Measurements from ENCODE around the gene NISCH.
A peak's percentile ranks its signal among the peaks of the same experiment; 100 is the strongest.

NISCH gene

GRCh38 chr3:52435246-52436101, 19.9 kb upstream of the NISCH start:
- no peak for DNase-seq

DNA sequence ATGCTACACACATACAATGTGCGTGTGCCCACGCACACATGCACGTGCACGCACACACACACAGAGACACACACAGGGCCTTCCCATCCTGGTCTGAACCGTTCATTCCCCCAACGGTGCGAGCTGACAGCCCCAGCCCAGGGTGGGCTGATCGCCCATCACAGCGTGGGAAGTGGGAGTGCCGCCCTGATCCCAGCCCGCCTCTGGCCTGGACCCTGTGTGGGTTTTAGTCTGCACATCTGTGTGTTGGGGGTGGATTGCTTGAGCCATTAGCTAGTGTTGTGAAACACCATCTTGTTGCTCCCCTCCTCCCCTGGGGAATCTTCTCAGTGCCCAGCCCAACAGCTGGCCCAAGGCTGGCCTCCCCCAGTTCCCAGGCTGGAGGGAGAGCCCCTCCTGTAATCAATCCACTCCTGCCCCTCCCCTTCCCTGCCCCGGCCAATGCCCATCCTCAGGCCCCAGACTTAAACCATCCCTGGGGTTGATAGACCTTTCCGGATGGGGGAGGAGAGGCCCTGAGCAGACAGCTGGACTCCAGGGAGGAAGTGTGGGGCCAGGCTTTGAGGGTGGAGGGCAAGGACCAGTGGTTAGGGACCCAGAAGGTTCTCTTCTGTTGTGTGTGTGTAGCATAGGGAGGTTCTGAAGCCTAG, 18.8 kb upstream of the NISCH start:
- DNase-seq: no peak

DNA sequence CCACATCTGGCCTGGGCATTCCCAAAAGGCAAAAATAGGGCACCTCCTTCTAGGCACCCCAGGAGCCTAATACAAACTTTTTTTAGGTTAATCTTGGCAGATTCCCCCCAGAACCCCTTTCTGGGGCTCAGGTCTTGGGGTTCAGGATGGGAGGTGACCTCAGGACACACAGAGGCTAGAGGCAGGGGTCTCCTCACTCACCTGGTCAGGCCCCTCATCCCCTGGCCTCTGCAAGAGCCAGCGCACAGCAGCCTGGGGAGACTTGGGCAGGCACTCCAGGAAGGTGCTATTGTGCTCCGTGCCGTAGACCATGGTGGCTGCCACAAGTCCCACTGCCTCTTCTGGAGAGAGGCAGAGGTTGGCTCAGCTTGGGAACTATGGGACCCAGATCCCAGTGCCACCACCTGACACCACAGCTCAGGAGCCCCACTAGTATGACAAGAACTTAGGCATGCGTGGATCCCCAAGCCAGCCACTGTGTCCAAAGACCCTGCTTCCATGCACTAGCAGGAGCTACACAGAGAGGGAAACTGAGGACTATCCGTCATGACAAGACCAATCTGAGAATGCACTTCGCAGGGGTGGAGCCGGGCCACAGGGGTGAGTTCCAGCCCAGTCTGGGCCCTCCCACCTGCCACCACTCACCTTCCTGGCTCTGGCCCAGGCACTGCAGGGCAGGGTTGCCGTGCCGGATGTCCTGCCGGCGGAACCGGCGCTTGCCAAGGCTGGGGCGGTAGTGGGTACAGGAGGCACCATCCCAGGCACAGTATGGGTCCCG, 17.9 kb upstream of the NISCH start:
- peak; percentile 21 to 61 for DNase-seq

GRCh38 chr3:52438104-52438376, 17.4 kb upstream of the NISCH start:
- DNase-seq: no peak

GRCh38 chr3:52438579-52439425, 16.6 kb upstream of the NISCH start:
- no peak for DNase-seq

DNA sequence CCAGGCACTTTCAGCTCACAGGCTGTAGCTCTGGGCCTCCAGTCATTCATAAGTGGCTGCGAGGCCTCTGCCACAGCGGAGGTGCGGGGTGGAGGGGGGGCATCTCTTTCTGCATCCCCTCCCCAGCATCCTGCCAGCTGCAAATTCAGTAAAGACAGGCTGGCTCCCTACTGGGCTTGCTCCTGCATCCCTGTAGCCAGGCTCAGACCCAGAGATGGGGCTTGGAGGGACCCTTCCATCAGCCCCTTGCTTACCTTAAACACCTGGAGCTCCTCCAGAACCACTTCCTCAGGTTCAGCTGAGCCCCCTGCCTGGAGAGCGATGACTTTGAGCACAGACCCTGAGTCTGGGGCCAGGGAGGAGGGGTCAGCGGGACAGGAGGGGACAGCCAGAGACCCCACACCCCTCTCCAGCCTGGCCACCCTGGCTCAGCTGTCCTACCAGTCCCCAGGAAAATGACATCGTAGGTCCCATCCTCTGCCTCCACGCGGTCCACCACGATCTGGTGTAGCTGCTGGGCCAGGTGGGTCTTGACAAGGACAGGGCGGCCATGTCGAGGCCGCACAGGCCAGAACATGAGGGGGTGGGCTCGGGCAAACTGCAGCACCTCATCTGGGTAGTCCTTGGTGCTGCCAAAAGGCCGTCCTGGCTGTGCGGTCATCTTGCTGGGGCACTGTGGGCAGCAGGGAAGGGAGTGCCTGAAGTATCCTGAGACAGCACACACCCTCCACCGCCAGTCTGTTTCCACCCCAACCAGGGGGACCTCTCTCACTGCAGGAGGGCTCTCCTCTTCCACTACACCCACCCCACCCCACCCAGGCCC, 15.8 kb upstream of the NISCH start:
- DNase-seq: no peak

DNA sequence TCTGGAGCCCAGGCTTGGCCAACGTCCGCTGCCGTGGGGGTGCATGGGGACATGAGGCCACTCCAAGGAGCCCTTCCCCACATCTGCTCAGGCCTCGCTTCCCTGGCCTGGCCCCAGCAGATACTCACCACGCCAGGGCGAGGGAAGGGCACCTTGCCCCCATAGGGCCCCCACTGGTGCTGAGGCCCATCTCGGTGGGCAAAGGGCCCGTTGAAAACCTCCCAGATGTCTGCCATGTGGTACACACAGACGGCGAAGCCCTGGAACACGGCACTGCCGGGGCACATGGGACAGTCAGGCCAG, 15.2 kb upstream of the NISCH start:
- no peak for DNase-seq

GRCh38 chr3:52440671-52441070, 14.7 kb upstream of the NISCH start:
- no peak for DNase-seq

DNA sequence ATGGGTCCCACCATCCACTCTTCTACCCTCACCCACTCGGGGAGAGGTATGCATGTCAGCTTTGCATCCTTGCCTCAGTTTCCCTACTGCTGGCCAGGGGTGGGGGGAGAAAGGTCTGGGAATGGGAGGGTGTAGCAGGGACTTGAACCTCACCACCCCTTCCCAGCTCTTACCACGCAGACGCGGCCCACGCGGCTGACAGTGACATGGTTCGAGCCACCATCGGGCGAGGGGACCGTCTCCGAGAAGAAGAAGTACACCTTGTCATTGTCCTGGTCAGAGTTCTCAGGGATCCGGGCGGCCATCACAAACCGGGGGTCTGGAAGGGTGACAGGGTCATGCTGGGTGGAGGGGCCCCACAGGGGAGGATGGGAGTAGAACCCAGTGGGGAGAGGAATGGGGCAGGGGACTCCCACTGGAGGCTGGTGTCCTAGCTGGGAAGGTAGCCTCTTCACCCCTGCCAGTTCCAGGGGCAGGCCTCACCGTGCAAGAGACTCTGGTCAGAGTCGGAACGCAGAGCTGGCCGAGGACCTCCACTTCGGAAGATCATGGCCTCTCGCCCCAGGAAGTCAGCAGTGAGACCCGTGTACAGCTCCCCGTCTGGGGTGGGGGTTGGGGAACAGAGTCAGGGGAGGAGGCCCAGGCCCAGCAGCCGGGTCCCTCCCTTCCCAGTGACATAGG, 14.2 kb upstream of the NISCH start:
- DNase-seq: no peak

DNA sequence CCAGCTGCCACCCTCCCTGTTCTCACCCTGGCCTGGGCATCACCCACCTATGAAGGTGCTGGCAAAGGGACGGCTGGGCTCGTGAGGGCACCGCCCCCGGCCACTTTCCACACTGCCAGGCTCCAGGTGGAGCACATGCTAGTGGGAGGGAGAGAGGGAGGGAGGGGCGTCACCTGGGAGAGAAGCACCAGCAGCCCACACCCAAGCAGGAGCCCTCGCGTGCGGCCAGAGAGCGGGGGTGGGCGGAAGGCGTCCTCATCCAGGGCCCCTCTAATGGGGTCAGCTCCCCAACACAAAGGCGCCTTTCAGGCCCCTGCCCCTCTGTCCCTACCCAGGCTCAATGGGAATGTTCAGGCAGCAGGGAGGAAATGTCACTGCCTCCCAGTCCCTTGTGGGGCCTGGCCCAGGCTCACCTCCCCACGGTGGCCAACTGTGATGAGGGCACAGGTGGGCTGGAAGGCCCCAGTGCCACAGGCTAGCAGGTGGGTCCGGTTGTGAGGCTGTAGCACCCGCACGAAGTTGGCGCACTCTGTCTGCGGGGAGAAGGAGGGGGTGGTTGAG, 13.6 kb upstream of the NISCH start:
- no peak for DNase-seq

DNA sequence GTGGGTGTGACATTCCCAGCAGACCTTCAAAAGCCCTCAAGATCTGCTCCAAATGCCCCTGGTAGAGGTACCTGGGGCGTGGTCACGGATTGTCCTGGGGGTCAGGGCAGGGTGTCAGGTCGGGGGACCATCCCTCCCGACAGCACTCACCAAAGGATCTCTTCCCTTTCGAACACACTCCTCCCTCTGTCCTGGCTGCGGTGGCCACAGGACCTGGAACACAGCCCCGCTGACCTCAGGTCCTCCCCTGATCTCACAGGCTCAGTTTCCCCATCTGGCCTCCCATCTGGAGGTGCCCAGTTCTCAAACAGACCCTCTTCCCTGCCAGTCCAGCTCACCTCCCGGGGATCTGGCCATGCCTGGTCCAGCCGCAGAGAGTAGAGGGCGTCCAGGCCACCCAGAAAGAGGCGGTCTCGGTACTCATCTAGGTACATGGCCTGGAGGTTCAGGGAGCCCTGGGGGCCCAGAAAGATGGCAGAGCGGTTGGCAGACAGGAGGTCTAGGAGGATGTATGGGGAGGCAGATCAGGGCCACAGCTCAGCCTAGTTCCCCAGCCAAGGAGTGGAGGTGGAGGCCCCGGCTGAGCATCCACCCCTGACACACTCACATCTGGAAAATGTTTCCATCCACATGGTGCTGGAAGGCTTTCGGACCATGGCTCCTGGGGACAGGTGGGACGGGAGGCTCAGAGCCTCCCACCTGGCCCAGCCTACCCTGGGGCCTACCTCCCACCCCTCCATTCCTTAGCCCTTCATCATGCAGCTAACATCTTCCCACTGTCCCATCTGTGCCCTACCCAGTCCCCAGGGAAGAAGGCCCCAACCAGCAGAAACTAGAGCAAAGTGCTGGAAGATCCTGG, 12.8 kb upstream of the NISCH start:
- DNase-seq: no peak

- DNase-seq: no peak
Measured at GRCh38 chr3:52443268-52443610, 12.2 kb upstream of the NISCH start.

DNA sequence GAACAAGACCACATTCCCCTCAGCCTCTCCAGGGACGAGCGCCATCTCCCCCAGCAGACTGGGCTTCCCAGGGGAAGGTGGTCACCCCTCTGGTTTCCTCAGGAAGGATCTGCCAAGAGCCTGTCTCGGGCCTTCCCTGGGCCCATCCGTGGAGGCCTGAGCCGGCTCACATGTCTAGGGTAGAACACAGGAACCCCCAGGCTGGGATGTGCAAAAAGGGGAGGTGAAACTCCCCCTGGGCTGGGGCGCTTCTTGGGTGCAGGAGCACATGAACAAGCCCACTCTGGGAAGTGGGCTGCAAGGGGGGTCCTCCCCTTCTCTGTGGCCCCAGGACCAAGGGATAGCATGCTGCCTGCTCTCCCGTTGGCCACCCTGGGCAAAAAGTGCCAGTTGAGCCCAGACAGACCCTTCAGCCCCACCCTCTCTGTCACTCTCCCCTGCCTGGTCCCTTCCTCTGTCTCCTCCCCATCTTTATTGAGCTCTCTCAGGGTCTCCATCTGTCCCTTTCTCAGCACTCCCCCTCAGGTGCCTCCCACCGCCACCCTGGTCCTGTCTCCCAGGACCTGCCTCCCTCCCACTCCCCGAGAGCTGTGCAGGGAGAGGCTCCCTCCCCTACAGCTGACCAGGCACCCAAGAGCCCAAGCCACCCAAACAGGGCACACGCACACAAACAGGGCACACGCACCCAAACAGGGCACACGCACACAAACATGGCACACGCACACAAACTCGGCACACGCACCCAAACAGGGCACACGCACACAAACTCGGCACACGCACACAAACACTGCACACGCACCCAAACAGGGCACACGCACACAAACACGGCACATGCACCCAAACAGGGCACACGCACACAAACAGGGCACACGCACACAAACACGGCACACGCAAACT, 11.4 kb upstream of the NISCH start:
- no peak for DNase-seq

DNA sequence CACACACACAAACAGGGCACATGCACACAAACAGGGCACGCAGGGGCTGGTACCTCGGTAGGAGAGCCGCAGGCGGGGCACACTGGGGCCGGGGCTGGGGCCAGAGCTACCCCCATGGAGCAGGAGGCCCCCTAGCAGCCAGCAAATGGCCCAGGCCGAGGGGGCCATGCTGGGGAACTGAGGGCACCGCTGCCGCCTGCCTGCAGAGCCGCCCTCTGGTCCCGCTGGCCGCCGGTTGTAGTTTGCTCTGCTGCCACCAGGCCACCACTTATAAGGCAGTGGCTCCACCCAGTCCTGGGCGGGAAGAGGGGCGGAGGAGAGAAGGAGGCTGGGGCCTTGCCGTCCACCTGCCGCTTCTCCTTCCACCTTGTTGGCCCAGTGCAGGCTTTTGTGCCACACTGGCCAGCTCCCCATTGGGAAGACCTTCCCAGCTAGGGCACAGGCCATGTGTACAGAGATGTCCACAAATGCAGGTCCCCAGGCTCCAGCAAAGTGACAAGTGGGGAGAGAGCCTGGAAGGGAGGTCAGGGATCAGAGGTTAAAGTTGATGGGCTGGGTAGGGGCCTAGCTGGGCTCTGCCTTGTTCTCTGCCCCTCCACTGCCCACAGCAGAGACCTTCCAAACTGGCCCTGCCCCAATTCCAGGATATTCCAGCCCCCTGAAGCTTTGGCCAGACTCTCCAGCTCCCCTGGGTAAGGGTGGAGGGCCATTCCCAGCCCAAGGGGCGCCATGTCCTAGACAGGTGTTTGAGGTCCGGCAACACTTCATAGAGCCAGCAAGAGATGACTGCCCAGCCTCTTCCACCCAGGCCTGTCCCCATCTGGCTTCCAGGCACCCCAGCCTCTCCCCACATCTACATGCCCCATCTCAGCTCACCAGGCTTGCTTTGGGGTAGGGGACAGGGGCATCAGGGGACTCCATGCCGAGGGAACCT, 10.3 kb upstream of the NISCH start, which contains the start of gene SEMA3G:
SEMA3G (minus strand) TSS at position 244 of the 934 bp plus-strand sequence; CDS start at position 168, 76 bp downstream.
- DNase-seq: peak; percentile 81

DNA sequence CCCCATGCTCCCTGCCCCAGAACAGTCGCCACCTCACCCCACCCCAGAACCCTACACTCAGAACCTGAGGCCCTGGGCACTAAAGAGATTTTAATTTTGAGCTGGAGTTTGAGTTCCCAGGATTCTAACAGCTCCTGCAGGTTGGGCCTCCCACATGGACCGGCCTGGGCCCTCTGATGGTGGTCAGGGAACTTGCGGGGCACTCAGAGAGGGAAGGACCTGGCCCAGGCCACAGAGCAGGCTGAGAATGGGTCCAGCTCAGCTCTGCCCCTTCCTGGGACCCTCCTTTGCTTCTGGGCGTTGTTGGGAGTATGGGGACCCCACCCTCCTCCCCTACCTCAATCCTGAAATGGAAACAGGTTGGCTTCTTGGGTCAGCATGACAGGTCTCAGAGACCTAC, 9.4 kb upstream of the NISCH start:
- no peak for DNase-seq

DNA sequence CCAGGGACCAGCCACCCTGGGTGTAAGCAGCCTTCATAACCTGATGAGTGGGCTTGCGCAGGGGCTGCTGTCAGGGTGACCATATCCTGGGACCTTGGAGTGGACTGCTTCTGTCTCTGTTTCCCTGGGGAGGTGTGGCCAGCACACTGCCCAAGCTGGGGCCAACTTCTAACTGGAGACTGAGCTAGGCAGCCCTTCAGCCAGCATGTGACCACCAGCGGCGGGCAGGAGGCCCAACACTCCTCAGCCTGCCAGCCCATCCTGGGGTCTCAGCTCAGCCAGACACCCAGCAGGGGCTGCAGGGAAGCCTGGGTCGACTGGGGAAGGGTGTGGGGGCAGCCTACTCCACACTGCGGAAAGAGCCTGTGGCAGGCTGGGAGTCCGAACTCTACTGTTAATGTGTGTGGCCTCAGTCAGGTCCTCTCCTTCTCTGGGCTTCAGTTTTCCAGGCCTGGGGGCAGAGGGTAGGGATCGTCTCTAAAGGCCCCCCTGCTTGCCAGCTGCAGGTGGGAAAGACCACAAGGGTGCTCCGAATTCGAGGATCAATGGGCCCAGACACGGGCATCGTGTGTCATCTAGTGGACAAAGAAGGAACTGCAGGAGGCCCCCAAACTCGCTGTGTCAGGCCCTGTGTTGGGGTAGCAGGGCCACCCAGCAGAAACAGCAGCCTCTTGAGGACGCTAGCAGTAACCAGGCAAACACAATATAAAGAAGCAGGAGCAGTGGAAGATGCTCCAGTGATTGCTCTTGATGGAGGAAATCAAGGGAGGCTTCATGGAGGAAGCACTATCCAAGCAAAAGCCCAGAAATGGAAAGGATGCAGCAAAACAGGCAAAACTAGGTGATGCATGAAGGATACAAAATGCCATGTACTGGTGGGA, 8.5 kb upstream of the NISCH start:
- DNase-seq: no peak
